Neural cell (in vitro differentiated cells): ENCODE measurements around the gene DDX47. TPM values are rescaled to one million over a fixed set of nuclear protein-coding genes. Genes with fewer than 3 reads are reported as not detected.
A peak's percentile ranks its signal among the peaks of the same experiment; 100 is the strongest.

Experiments used
- H2AFZ ChIP-seq: fragments of 200-600, 300-800 bp; sonication (generic), shearing (Covaris generic); 2 replicates; pipeline ENCODE4 v1.6.0; 2014; ENCODE audit warnings: low read depth, mild to moderate bottlenecking, antibody characterized with exemption, low read length, moderate library complexity
- H3F3A ChIP-seq: fragments of 200-600 bp; shearing (Covaris generic); 2 replicates; pipeline ENCODE4 v1.6.1; 2016; ENCODE audit warnings: mild to moderate bottlenecking, moderate library complexity, mixed read lengths, antibody characterized with exemption, low read length; ENCODE audit not compliant: insufficient read depth, poor library complexity, severe bottlenecking
- H3K27ac ChIP-seq: fragments of 200-600, 300-800 bp; sonication (generic), shearing (Covaris generic); 2 replicates; pipeline ENCODE4 v1.5.1; 2014; ENCODE audit warnings: mild to moderate bottlenecking, low read length, moderate library complexity
- H3K27me3 ChIP-seq: fragments of 300-800, 200-600 bp; sonication (generic), shearing (Covaris generic); 2 replicates; pipeline ENCODE4 v1.6.0; 2014; ENCODE audit warnings: mild to moderate bottlenecking, low read depth, low read length, moderate library complexity; ENCODE audit not compliant: insufficient read depth
- H3K36me3 ChIP-seq: fragments of 300-800, 200-600 bp; sonication (generic), shearing (Covaris generic); 2 replicates; pipeline ENCODE4 v1.5.1; 2014; ENCODE audit warnings: mild to moderate bottlenecking, antibody characterized with exemption, low read length, moderate library complexity; ENCODE audit not compliant: insufficient read depth
- H3K4me2 ChIP-seq: fragments of 300-800, 200-600 bp; sonication (generic), shearing (Covaris generic); 2 replicates; pipeline ENCODE4 v1.6.0; 2014; ENCODE audit warnings: mild to moderate bottlenecking, low read length
- H3K4me3 ChIP-seq: fragments of 300-800, 200-600 bp; sonication (generic), shearing (Covaris generic); 2 replicates; pipeline ENCODE4 v1.5.1; 2014; ENCODE audit warnings: mild to moderate bottlenecking, low read length, moderate library complexity
- H3K79me2 ChIP-seq: fragments of 200-600 bp; shearing (Covaris generic); replicated peaks from 2 replicates; pipeline ENCODE4 v1.6.0; 2014; ENCODE audit warnings: mild to moderate bottlenecking, low read length, moderate library complexity; ENCODE audit not compliant: insufficient read depth
- H3K9ac ChIP-seq: fragments of 300-800, 200-600 bp; sonication (generic), shearing (Covaris generic); 2 replicates; pipeline ENCODE4 v1.6.1; 2016; ENCODE audit warnings: mild to moderate bottlenecking, low read length, mixed read lengths
- H3K9me2 ChIP-seq: fragments of 200-600 bp; shearing (Covaris generic); 2 replicates; pipeline ENCODE4 v1.6.1; 2016; ENCODE audit warnings: mild to moderate bottlenecking, low read length, mixed read lengths; ENCODE audit not compliant: insufficient read depth
- H3K9me3 ChIP-seq: fragments of 200-600, 300-800 bp; sonication (generic), shearing (Covaris generic); 2 replicates; pipeline ENCODE4 v1.6.1; 2016; ENCODE audit warnings: mild to moderate bottlenecking, mixed run types, low read length, moderate library complexity, mixed read lengths
- H4K20me1 ChIP-seq: fragments of 200-600 bp; shearing (Covaris generic); 2 replicates; pipeline ENCODE4 v1.6.1; 2016; ENCODE audit warnings: mild to moderate bottlenecking, mixed run types; ENCODE audit not compliant: insufficient read depth
- EP300 ChIP-seq: fragments of 450-650 bp; conservative IDR thresholded peaks from 2 replicates; pipeline ENCODE4 v1.6.1; 2014; ENCODE audit warnings: antibody characterized with exemption, mild to moderate bottlenecking, moderate library complexity; ENCODE audit not compliant: poor library complexity, severe bottlenecking
- EZH2 ChIP-seq: fragments of 200-600, 300-800 bp; shearing (Covaris generic), sonication (generic); IDR thresholded peaks from 2 replicates; pipeline ENCODE4 v1.6.1; 2014; ENCODE audit warnings: antibody characterized with exemption, low read length, borderline replicate concordance, mild to moderate bottlenecking; ENCODE audit not compliant: insufficient read depth, poor library complexity, severe bottlenecking
- MXI1 ChIP-seq: fragments of 450-650 bp; conservative IDR thresholded peaks from 2 replicates; pipeline ENCODE4 v1.6.1; 2014; ENCODE audit warnings: antibody characterized with exemption, mild to moderate bottlenecking; ENCODE audit not compliant: poor library complexity, severe bottlenecking
- POLR2AphosphoS5 ChIP-seq: IDR thresholded peaks from 2 replicates; pipeline ENCODE4 v1.6.1; 2012
- RAD21 ChIP-seq: fragments of 450-650 bp; conservative IDR thresholded peaks from 2 replicates; pipeline ENCODE4 v1.6.1; 2014; ENCODE audit warnings: antibody characterized with exemption, mild to moderate bottlenecking, moderate library complexity
- SMC3 ChIP-seq: fragments of 450-650 bp; conservative IDR thresholded peaks from 2 replicates; pipeline ENCODE4 v1.6.1; 2014; ENCODE audit warnings: antibody characterized with exemption, mild to moderate bottlenecking, moderate library complexity; ENCODE audit not compliant: poor library complexity
- TAF1 ChIP-seq: IDR thresholded peaks from 2 replicates; pipeline ENCODE4 v1.6.1; 2012; ENCODE audit warnings: low read depth
- polyA plus RNA-seq: library from polyadenylated mRNA; depleted of rRNA; stranded (reverse); fragments of >200 nt; gene quantifications from 2 replicates; pipeline ENCODE4 v1.2.3, GENCODE V29; 2014
- TF ChIP-seq, protein P1 (sequence below): fragments of 450-650 bp; IDR thresholded peaks from 2 replicates; pipeline ENCODE4 v1.5.1; 2014; ENCODE audit warnings: antibody characterized with exemption, mild to moderate bottlenecking, moderate library complexity; ENCODE audit not compliant: poor library complexity, severe bottlenecking
- TF ChIP-seq, protein P2 (sequence below): IDR thresholded peaks from 2 replicates; pipeline ENCODE4 v1.6.1; 2012; ENCODE audit warnings: borderline replicate concordance

The DDX47 gene
- polyA plus RNA-seq, 1 donor from 2014 or later, result 97.6 TPM

- Histone ChIP-seq H3K79me2 (peaks cover 29% of the 10 kb centered on the region), H3K9me3 (no peaks in the 10 kb centered on the region), H3K36me3 (no peaks in the 10 kb centered on the region), H3F3A (no peaks in the 10 kb centered on the region), H3K4me3 (peak overlapping the region; percentile 76), H3K9me2 (no peaks in the 10 kb centered on the region), H3K4me2 (no peak overlapping the region), H3K27me3 (no peaks in the 10 kb centered on the region), H3K27ac (no peak overlapping the region), H2AFZ (no peak overlapping the region), H3K9ac (no peak overlapping the region), H4K20me1 (no peaks in the 10 kb centered on the region)
- TF ChIP-seq MXI1, result no peak
- TF ChIP-seq RAD21, result no peak
- TF ChIP-seq, protein P1, sequence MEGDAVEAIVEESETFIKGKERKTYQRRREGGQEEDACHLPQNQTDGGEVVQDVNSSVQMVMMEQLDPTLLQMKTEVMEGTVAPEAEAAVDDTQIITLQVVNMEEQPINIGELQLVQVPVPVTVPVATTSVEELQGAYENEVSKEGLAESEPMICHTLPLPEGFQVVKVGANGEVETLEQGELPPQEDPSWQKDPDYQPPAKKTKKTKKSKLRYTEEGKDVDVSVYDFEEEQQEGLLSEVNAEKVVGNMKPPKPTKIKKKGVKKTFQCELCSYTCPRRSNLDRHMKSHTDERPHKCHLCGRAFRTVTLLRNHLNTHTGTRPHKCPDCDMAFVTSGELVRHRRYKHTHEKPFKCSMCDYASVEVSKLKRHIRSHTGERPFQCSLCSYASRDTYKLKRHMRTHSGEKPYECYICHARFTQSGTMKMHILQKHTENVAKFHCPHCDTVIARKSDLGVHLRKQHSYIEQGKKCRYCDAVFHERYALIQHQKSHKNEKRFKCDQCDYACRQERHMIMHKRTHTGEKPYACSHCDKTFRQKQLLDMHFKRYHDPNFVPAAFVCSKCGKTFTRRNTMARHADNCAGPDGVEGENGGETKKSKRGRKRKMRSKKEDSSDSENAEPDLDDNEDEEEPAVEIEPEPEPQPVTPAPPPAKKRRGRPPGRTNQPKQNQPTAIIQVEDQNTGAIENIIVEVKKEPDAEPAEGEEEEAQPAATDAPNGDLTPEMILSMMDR, result no peak
- TF ChIP-seq POLR2AphosphoS5, result no peak
- TF ChIP-seq, protein P2, sequence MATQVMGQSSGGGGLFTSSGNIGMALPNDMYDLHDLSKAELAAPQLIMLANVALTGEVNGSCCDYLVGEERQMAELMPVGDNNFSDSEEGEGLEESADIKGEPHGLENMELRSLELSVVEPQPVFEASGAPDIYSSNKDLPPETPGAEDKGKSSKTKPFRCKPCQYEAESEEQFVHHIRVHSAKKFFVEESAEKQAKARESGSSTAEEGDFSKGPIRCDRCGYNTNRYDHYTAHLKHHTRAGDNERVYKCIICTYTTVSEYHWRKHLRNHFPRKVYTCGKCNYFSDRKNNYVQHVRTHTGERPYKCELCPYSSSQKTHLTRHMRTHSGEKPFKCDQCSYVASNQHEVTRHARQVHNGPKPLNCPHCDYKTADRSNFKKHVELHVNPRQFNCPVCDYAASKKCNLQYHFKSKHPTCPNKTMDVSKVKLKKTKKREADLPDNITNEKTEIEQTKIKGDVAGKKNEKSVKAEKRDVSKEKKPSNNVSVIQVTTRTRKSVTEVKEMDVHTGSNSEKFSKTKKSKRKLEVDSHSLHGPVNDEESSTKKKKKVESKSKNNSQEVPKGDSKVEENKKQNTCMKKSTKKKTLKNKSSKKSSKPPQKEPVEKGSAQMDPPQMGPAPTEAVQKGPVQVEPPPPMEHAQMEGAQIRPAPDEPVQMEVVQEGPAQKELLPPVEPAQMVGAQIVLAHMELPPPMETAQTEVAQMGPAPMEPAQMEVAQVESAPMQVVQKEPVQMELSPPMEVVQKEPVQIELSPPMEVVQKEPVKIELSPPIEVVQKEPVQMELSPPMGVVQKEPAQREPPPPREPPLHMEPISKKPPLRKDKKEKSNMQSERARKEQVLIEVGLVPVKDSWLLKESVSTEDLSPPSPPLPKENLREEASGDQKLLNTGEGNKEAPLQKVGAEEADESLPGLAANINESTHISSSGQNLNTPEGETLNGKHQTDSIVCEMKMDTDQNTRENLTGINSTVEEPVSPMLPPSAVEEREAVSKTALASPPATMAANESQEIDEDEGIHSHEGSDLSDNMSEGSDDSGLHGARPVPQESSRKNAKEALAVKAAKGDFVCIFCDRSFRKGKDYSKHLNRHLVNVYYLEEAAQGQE, result no peak
- no peak for TF ChIP-seq TAF1
- no peak for TF ChIP-seq SMC3
- no peak for TF ChIP-seq EP300
Observed at GRCh38 chr12:12812618-12813119, 477 bp upstream of the DDX47 start.

DNA sequence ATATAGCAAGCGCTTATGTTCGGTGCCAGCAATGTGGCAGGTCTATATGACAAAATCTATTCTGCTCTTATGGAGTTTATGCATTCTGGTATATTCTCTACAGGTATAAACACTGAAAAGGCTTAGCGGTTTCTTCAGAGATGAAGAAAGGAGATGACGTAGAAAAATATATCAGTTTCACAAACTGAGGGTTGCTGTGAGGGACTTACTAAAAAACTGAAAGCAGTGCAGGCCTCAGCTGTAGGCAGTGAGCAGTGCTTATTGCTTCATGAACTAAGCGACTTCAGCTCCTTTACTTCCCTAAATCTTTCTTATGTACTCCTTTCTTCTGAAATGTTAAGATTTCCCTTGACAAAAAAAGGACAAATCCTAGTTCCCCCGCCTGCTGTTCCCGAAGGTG lies 4.5 kb downstream of the DDX47 start:
- Histone ChIP-seq H3K9ac (no peak overlapping the region), H3K36me3 (no peaks in the 10 kb centered on the region), H3K27me3 (no peaks in the 10 kb centered on the region), H3F3A (no peaks in the 10 kb centered on the region), H3K9me3 (no peaks in the 10 kb centered on the region), H3K4me3 (no peak overlapping the region), H3K4me2 (no peak overlapping the region), H4K20me1 (no peaks in the 10 kb centered on the region), H2AFZ (no peak overlapping the region), H3K9me2 (no peaks in the 10 kb centered on the region), H3K27ac (no peak overlapping the region), H3K79me2 (peaks cover 29% of the 10 kb centered on the region)
- no peak for TF ChIP-seq RAD21
- TF ChIP-seq, protein P1, result no peak
- TF ChIP-seq, protein P2, result no peak
- no peak for TF ChIP-seq EP300
- TF ChIP-seq TAF1, result no peak
- no peak for TF ChIP-seq SMC3
- TF ChIP-seq MXI1, result no peak
- TF ChIP-seq POLR2AphosphoS5, result no peak
- TF ChIP-seq EZH2, result no peak
